ENCODE results near the gene INCENP. TPM values are rescaled to one million over a fixed set of nuclear protein-coding genes. Genes with fewer than 3 reads are reported as not detected.
A peak's percentile ranks its signal among the peaks of the same experiment; 100 is the strongest.

INCENP gene
- total RNA-seq, 2 experiments from 2014 or later: 176 to 205 TPM

- Mint-ChIP-seq H3K27ac (no peak overlapping the region), H3K36me3 (peaks cover 69% of the 10 kb centered on the region), H3K4me3 (no peak overlapping the region), H3K4me1 (no peaks in the 10 kb centered on the region), H3K9me3 (ENCODE audit: low read depth) (no peaks in the 10 kb centered on the region), H3K27me3 (no peaks in the 10 kb centered on the region)
- ATAC-seq: no peak
- peak; percentile 33 for DNase-seq
- CTCF ChIA-PET: interaction anchor here (1.1 kb wide), 1 partner anchor 42 kb away, joined by 4 read pairs; no protein-coding TSS in a partner anchor
Observed at GRCh38 chr11:62149986-62150886, 26.4 kb downstream of the INCENP start.

DNA sequence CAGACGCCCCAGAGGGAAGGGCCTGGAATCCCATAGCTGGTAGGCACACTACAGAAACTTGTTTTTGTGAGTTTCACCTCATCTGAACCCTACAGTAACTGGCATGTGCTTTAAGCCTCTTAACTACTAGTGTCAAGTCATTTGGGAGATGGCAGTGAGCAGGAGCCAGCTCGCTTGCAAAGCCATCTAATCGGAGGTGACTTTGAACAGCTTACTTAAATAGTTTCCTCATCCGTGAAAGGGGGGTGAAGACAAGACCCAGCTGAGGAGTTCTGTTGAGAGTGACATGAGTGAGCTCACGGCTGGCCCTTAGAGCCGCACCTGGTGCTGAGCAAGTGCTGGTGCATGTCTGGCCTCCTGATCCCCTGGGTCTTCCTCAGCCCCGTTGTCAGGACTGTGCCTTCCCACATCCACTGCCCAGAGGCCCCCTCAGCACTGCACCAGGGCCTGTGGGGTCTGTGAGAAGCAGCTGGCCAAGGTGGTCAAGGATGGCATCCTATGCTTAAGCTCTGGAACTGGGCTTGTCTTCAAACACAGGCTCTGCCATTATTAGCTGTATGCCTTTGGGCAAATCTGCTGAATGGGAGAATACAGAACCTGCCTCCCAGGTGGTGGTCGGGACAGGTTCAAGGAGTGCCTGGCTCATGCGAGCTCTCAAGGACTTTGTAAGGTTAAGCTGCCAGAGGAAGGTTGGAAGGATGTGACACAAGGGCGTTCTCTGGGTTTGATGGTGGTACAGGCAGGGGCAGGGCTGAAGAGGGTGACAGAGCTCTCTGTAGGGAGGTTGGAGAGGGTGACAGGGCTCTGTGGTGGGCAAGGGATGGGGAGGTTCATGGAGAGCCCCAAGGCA, 27.3 kb downstream of the INCENP start:
- Mint-ChIP-seq H3K27ac (no peak overlapping the region), H3K36me3 (peaks cover 64% of the 10 kb centered on the region), H3K9me3 (ENCODE audit: low read depth) (no peaks in the 10 kb centered on the region), H3K4me3 (no peak overlapping the region), H3K4me1 (no peaks in the 10 kb centered on the region), H3K27me3 (no peaks in the 10 kb centered on the region)
- CTCF ChIA-PET: interaction anchor here (1.1 kb wide), 1 partner anchor 43 kb away, joined by 4 read pairs; no protein-coding TSS in a partner anchor
- no peak for ATAC-seq
- DNase-seq: peak; percentile 36

DNA sequence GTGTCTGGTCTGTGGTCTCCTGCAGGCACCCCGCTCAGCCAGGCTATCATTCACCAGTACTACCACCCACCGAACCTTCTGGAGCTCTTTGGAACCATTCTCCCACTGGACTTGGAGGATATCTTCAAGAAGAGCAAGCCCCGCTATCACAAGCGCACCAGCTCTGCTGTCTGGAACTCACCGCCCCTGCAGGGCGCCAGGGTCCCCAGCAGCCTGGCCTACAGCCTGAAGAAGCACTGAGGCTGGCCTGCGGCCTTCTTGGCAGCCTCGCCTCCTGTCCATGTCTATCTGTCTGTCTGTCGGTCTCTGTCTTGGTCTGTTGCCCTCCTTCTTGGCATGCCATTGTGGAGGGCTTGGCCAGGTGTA, 27.9 kb downstream of the INCENP start:
- Mint-ChIP-seq H3K4me3 (no peak overlapping the region), H3K36me3 (peaks cover 59% of the 10 kb centered on the region), H3K27me3 (no peaks in the 10 kb centered on the region), H3K27ac (no peak overlapping the region), H3K9me3 (ENCODE audit: low read depth) (no peaks in the 10 kb centered on the region), H3K4me1 (no peaks in the 10 kb centered on the region)
- ATAC-seq: no peak
- CTCF ChIA-PET: no interaction called here
- DNase-seq: no peak

GRCh38 chr11:62152245-62153086, 28.7 kb downstream of the INCENP start:
- Mint-ChIP-seq H3K9me3 (ENCODE audit: low read depth) (no peaks in the 10 kb centered on the region), H3K4me1 (no peaks in the 10 kb centered on the region), H3K4me3 (no peak overlapping the region), H3K36me3 (peaks cover 53% of the 10 kb centered on the region), H3K27me3 (no peaks in the 10 kb centered on the region), H3K27ac (no peak overlapping the region)
- CTCF ChIA-PET: no interaction called here
- no peak for ATAC-seq
- DNase-seq: peak; percentile 37

DNA sequence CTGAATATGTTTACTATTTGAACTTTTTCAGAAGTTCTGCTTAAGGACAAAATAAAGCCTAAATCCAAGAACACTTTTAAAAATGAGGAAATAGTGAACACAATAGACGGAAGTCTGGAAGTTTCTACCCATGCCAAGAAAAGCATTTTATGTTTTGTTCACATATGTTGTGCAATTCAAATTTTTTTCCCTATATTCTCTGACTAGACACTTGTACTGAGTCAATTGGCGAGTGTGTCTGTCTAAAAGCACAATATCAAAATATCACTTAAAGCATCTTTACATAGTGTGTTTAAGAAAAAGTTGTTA, 29.2 kb downstream of the INCENP start:
- CTCF ChIA-PET: interaction anchor here (0.6 to 1.2 kb wide), 2 partner anchors 45 to 167 kb away, joined by 3 to 4 read pairs; no protein-coding TSS in a partner anchor
- H3K27me3 Mint-ChIP-seq: no peaks in the 10 kb centered on the region
- H3K36me3 Mint-ChIP-seq: peaks cover 47% of the 10 kb centered on the region
- no peak for DNase-seq
- H3K9me3 Mint-ChIP-seq (ENCODE audit: low read depth): no peaks in the 10 kb centered on the region
- H3K4me3 Mint-ChIP-seq: no peak overlapping the region
- no peaks in the 10 kb centered on the region for H3K4me1 Mint-ChIP-seq
- ATAC-seq: no peak
- H3K27ac Mint-ChIP-seq: no peak overlapping the region

DNA sequence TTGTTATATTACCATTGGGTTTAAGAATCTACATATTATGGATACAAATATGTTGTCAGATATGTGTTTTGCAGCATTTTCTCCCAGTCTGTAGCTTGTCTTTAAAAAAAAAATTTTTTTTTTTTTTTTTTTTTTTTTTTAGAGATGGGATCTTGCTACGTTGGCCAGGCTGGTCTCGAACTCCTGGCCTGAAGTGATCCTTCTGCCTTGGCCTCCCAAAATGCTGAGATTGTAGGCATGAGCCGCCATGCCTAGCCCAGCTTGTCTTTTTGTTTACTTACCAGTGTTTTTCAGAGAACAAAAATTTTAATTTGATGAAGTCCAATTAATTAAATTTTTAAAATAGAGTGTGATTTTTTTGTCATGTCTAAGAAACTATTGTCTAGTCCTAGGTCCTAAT, 29.8 kb downstream of the INCENP start:
- CTCF ChIA-PET: interaction anchor here (0.6 to 1.2 kb wide), 2 partner anchors 46 to 166 kb away, joined by 3 to 4 read pairs; no protein-coding TSS in a partner anchor
- H3K27ac Mint-ChIP-seq: no peak overlapping the region
- peaks cover 46% of the 10 kb centered on the region for H3K36me3 Mint-ChIP-seq
- H3K4me3 Mint-ChIP-seq: no peak overlapping the region
- DNase-seq (no peak), ATAC-seq (no peak)
- peaks cover under 1% of the 10 kb centered on the region for H3K27me3 Mint-ChIP-seq
- no peaks in the 10 kb centered on the region for H3K4me1 Mint-ChIP-seq
- no peaks in the 10 kb centered on the region for H3K9me3 Mint-ChIP-seq (ENCODE audit: low read depth)

DNA sequence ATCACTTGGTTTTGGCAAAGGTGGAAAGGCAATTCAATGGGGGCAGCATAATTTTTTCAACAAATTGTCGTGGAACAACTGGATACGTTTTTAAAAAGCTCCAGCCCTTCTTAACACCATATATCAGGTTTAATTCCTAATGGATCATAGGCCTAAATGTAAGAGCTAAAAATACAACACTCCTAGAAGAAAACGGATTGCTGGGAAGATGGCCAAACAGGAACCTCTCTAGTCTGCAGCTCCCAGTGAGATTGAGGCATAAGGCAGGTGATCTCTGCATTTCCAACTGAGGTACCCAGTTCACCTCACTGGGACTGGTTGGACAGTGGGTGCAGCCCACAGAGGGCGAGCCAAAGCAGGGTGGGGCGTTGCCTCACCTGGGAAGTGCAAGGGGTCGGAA, 33.8 kb downstream of the INCENP start:
- Mint-ChIP-seq H3K27ac (no peak overlapping the region), H3K4me3 (no peak overlapping the region), H3K9me3 (ENCODE audit: low read depth) (no peaks in the 10 kb centered on the region), H3K4me1 (no peaks in the 10 kb centered on the region), H3K36me3 (peaks cover 18% of the 10 kb centered on the region), H3K27me3 (peaks cover 40% of the 10 kb centered on the region)
- DNase-seq: no peak
- ATAC-seq: no peak
- CTCF ChIA-PET: interaction anchor here (1.2 kb wide), 2 partner anchors 8 to 60 kb away, joined by 3 to 4 read pairs; no protein-coding TSS in a partner anchor

GRCh38 chr11:62166371-62166770, 42.6 kb downstream of the INCENP start:
- Mint-ChIP-seq H3K36me3 (no peaks in the 10 kb centered on the region), H3K4me1 (peaks cover 6% of the 10 kb centered on the region), H3K4me3 (no peak overlapping the region), H3K9me3 (ENCODE audit: low read depth) (no peaks in the 10 kb centered on the region), H3K27ac (no peak overlapping the region), H3K27me3 (peaks cover 50% of the 10 kb centered on the region)
- CTCF ChIA-PET: interaction anchor here (1.4 kb wide), 1 partner anchor 9 kb away, joined by 4 read pairs; no protein-coding TSS in a partner anchor
- DNase-seq: no peak
- ATAC-seq: no peak

DNA sequence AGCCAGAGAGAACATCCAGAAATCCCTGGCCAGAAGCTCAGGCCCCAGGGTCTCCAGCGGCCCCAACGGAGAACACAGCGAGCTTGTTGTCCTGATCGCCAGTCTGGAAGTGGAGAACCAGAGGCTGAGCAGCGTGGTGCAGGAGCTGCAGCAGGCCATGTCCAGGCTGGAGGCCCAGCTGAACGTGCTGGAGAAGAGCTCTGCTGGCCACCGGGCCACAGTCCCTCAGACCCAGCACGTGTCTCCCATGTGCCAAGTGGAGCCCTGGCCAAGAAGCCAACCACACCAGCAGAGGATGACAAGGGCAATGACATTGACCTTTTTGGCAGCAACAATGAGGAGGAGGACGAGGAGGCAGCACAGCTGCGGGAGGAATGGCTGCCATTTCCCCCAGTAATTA, 45.6 kb downstream of the INCENP start:
- Mint-ChIP-seq H3K4me3 (no peak overlapping the region), H3K9me3 (ENCODE audit: low read depth) (no peaks in the 10 kb centered on the region), H3K36me3 (no peaks in the 10 kb centered on the region), H3K4me1 (peaks cover 7% of the 10 kb centered on the region), H3K27ac (no peak overlapping the region), H3K27me3 (peaks cover 54% of the 10 kb centered on the region)
- CTCF ChIA-PET: interaction anchor here (1.3 kb wide), 1 partner anchor 141 kb away, joined by 4 read pairs; no protein-coding TSS in a partner anchor
- ATAC-seq (no peak), DNase-seq (no peak)

DNA sequence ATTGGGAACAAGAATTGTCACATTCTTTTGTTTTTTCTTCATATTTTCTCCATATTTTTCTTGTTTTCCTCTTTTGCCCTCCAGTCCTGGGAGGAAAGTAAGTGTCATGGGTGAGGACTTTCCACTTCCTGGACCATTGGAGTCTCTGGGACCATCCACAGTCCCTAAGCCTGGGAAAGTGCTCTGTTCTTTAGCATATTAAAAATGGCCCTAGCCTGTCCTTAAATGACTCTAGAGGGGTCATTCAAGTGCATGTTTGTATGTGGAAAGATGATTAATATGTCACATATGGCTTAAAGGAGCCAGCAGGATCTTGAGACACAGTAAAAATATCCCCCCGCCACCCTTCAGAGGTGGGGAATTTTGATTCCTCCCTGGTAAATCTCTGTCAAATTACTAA, 46.1 kb downstream of the INCENP start:
- CTCF ChIA-PET: interaction anchor here (1.1 to 1.3 kb wide), 3 partner anchors 30 to 141 kb away, joined by 3 to 4 read pairs (median 3); no protein-coding TSS in a partner anchor
- H3K9me3 Mint-ChIP-seq (ENCODE audit: low read depth): no peaks in the 10 kb centered on the region
- no peak overlapping the region for H3K4me3 Mint-ChIP-seq
- peaks cover 7% of the 10 kb centered on the region for H3K4me1 Mint-ChIP-seq
- no peak overlapping the region for H3K27ac Mint-ChIP-seq
- no peaks in the 10 kb centered on the region for H3K36me3 Mint-ChIP-seq
- peaks cover 54% of the 10 kb centered on the region for H3K27me3 Mint-ChIP-seq
- ATAC-seq (no peak), DNase-seq (no peak)

- DNase-seq (peak; percentile 83), ATAC-seq (peak; percentile 64)
- Mint-ChIP-seq H3K4me1 (peaks cover 7% of the 10 kb centered on the region), H3K27ac (no peak overlapping the region), H3K36me3 (no peaks in the 10 kb centered on the region), H3K27me3 (peaks cover 52% of the 10 kb centered on the region), H3K9me3 (ENCODE audit: low read depth) (no peaks in the 10 kb centered on the region), H3K4me3 (no peak overlapping the region)
- CTCF ChIA-PET: interaction anchor here (0.6 to 2.0 kb wide), 11 partner anchors 9 to 853 kb away, joined by 3 to 15 read pairs (median 3); no protein-coding TSS in a partner anchor
Observed at GRCh38 chr11:62171261-62171723, 47.5 kb downstream of the INCENP start.

- CTCF ChIA-PET: interaction anchor here (0.9 to 2.0 kb wide), 7 partner anchors 8 to 206 kb away, joined by 3 to 4 read pairs (median 4); no protein-coding TSS in a partner anchor
Observed at GRCh38 chr11:62172294-62172693, 48.5 kb downstream of the INCENP start.

More at GRCh38 chr11:62172294-62172693, 48.5 kb downstream of the INCENP start:
- no peak for ATAC-seq
- no peak for DNase-seq
- Mint-ChIP-seq H3K27me3 (peaks cover 58% of the 10 kb centered on the region), H3K36me3 (no peaks in the 10 kb centered on the region), H3K9me3 (ENCODE audit: low read depth) (no peaks in the 10 kb centered on the region), H3K4me1 (peaks cover 7% of the 10 kb centered on the region), H3K27ac (no peak overlapping the region), H3K4me3 (no peak overlapping the region)

All from activated CD8-positive, alpha-beta memory T cell treated with anti-CD3 and anti-CD28 coated beads, Interleukin-2, amount 10 ng/mL, durations not matched to agents 7 days and 5 days (primary cell).